ENCODE data around the gene ZNF124.
A peak's percentile ranks its signal among the peaks of the same experiment; 100 is the strongest.
"Not testable (repeated sequence)": the region's sequence is repeated elsewhere in the genome, so short reads cannot be mapped to it uniquely, and the experiment has no call there.

ZNF124 gene

GRCh38 chr1:247171443-247171842 lies 377 bp downstream of the ZNF124 start:
- not testable (repeated sequence) for DNase-seq

- DNase-seq = no peak
These were observed 6.1 kb downstream of the ZNF124 start for GRCh38 chr1:247165674-247166073.

GRCh38 chr1:247164694-247165093 lies 7.1 kb downstream of the ZNF124 start:
- no peak for DNase-seq

- DNase-seq = no peak
These were observed 15.0 kb downstream of the ZNF124 start for GRCh38 chr1:247156787-247157232.

GRCh38 chr1:247147781-247148180 lies 24.0 kb downstream of the ZNF124 start:
- DNase-seq = no peak

GRCh38 chr1:247147120-247147519 lies 24.7 kb downstream of the ZNF124 start:
- not testable (repeated sequence) for DNase-seq

- DNase-seq = no peak
These were observed 25.1 kb downstream of the ZNF124 start for GRCh38 chr1:247146671-247147070.

- DNase-seq = no peak
These were observed 26.5 kb downstream of the ZNF124 start for GRCh38 chr1:247145279-247145678.

- not testable (repeated sequence) for DNase-seq
These were observed 32.3 kb downstream of the ZNF124 start for GRCh38 chr1:247139557-247139956.

GRCh38 chr1:247131236-247131635 lies 40.6 kb downstream of the ZNF124 start:
- DNase-seq = no peak

GRCh38 chr1:247127519-247128282 lies 44.1 kb downstream of the ZNF124 start:
- DNase-seq = not testable (repeated sequence)

GRCh38 chr1:247126601-247127000 lies 45.2 kb downstream of the ZNF124 start:
- not testable (repeated sequence) for DNase-seq

- DNase-seq = not testable (repeated sequence)
These were observed 45.7 kb downstream of the ZNF124 start for GRCh38 chr1:247126166-247126565.

- DNase-seq = no peak
These were observed 50.4 kb downstream of the ZNF124 start for GRCh38 chr1:247121382-247121781.

GRCh38 chr1:247120408-247120668 lies 51.5 kb downstream of the ZNF124 start:
- DNase-seq = not testable (repeated sequence)

- DNase-seq = no peak
These were observed 52.0 kb downstream of the ZNF124 start for GRCh38 chr1:247119600-247120407.

GRCh38 chr1:247118946-247119446 lies 52.8 kb downstream of the ZNF124 start:
- DNase-seq = peak; percentile 18

- no peak for DNase-seq
These were observed 56.3 kb downstream of the ZNF124 start for GRCh38 chr1:247115545-247115944.

GRCh38 chr1:247115141-247115510 lies 56.7 kb downstream of the ZNF124 start:
- DNase-seq = no peak

- DNase-seq = no peak
These were observed 57.3 kb downstream of the ZNF124 start for GRCh38 chr1:247114351-247115140.

GRCh38 chr1:247113733-247114271 lies 58.0 kb downstream of the ZNF124 start:
- DNase-seq = no peak

GRCh38 chr1:247113094-247113497 lies 58.7 kb downstream of the ZNF124 start:
- DNase-seq = no peak

- DNase-seq = no peak
These were observed 59.4 kb downstream of the ZNF124 start for GRCh38 chr1:247112479-247112781.
